ENCODE data around the gene NEU4. TPM values are rescaled to one million over a fixed set of nuclear protein-coding genes. Genes with fewer than 3 reads are reported as not detected.

Gene NEU4
- total RNA-seq, 4 donors from 2014 or later = 0.78 to 5.7 (median 1.1) TPM; not detected in 1

- intact Hi-C loops (cut with DNase I) = no loop called here
- H3K4me1 ChIP-seq = no peaks in the 10 kb centered on the region
- no peak for TF ChIP-seq POLR2A (IDR thresholded peaks at IDR 0.05)
- TF ChIP-seq CTCF (IDR thresholded peaks at IDR 0.05) = no peak
- no peak for DNase-seq
- no peaks in the 10 kb centered on the region for H3K27me3 ChIP-seq
- H3K27ac ChIP-seq = no peak overlapping the region
- WGBS, 2 donors = 85 to 91% methylated on average over 28 to 31 of the region's 31 CpGs
- H3K9me3 ChIP-seq = no peaks in the 10 kb centered on the region
- H3K36me3 ChIP-seq = no peaks in the 10 kb centered on the region
- H3K4me3 ChIP-seq (replicated peaks in 1 of 3) = no peak overlapping the region
Observed at GRCh38 chr2:241795021-241795999, 13.7 kb upstream of the NEU4 start.

GRCh38 chr2:241796209-241796608 is 12.8 kb upstream of the NEU4 start:
- H3K4me3 ChIP-seq (replicated peaks in 1 of 3) = no peak overlapping the region
- intact Hi-C loops (cut with DNase I) = no loop called here
- no peak overlapping the region for H3K27ac ChIP-seq
- WGBS, 2 donors = 94 to 99% methylated on average over 11 to 13 of the region's 13 CpGs
- H3K4me1 ChIP-seq = no peaks in the 10 kb centered on the region
- DNase-seq = no peak
- H3K9me3 ChIP-seq = no peaks in the 10 kb centered on the region
- no peaks in the 10 kb centered on the region for H3K36me3 ChIP-seq
- H3K27me3 ChIP-seq = no peaks in the 10 kb centered on the region
- TF ChIP-seq CTCF (IDR thresholded peaks at IDR 0.05) = no peak
- TF ChIP-seq POLR2A (IDR thresholded peaks at IDR 0.05) = no peak

GRCh38 chr2:241796610-241797138 is 12.3 kb upstream of the NEU4 start:
- Histone ChIP-seq H3K27ac (no peak overlapping the region), H3K9me3 (no peaks in the 10 kb centered on the region), H3K36me3 (no peaks in the 10 kb centered on the region), H3K4me1 (no peaks in the 10 kb centered on the region), H3K4me3 (replicated peaks in 1 of 3) (no peak overlapping the region), H3K27me3 (no peaks in the 10 kb centered on the region)
- intact Hi-C loops (cut with DNase I) = no loop called here
- TF ChIP-seq CTCF (IDR thresholded peaks at IDR 0.05) = no peak
- TF ChIP-seq POLR2A (IDR thresholded peaks at IDR 0.05) = no peak
- WGBS, 2 donors = 92 to 95% methylated on average over 7 to 12 of the region's 13 CpGs
- DNase-seq = no peak

GRCh38 chr2:241797441-241798080 is 11.4 kb upstream of the NEU4 start:
- H3K36me3 ChIP-seq = no peaks in the 10 kb centered on the region
- no peaks in the 10 kb centered on the region for H3K9me3 ChIP-seq
- no peak overlapping the region for H3K27ac ChIP-seq
- TF ChIP-seq CTCF (IDR thresholded peaks at IDR 0.05) = no peak
- no peak overlapping the region for H3K4me3 ChIP-seq (replicated peaks in 1 of 3)
- H3K4me1 ChIP-seq = no peaks in the 10 kb centered on the region
- WGBS, 2 donors = 85 to 87% methylated on average over 12 to 18 of the region's 19 CpGs
- DNase-seq = no peak
- no peaks in the 10 kb centered on the region for H3K27me3 ChIP-seq
- intact Hi-C loops (cut with DNase I) = no loop called here

Data from thyroid gland (tissue), 4 donors.